ENCODE data around the gene RNU1-3.
"Not testable (repeated sequence)": the region's sequence is repeated elsewhere in the genome, so short reads cannot be mapped to it uniquely, and the experiment has no call there.

GRCh38 chr1:16696507-16697150 is 29.9 kb upstream of the RNU1-3 start:
- TF ChIP-seq, protein P1, sequence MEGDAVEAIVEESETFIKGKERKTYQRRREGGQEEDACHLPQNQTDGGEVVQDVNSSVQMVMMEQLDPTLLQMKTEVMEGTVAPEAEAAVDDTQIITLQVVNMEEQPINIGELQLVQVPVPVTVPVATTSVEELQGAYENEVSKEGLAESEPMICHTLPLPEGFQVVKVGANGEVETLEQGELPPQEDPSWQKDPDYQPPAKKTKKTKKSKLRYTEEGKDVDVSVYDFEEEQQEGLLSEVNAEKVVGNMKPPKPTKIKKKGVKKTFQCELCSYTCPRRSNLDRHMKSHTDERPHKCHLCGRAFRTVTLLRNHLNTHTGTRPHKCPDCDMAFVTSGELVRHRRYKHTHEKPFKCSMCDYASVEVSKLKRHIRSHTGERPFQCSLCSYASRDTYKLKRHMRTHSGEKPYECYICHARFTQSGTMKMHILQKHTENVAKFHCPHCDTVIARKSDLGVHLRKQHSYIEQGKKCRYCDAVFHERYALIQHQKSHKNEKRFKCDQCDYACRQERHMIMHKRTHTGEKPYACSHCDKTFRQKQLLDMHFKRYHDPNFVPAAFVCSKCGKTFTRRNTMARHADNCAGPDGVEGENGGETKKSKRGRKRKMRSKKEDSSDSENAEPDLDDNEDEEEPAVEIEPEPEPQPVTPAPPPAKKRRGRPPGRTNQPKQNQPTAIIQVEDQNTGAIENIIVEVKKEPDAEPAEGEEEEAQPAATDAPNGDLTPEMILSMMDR (optimal IDR thresholded peaks at IDR 0.05 in 1 of 3, IDR thresholded peaks at IDR 0.05 in 1 of 3, conservative IDR thresholded peaks at IDR 0.05 in 1 of 3; ENCODE audit: extremely low read depth in 1 of 3, insufficient read depth in 2 of 3, low read length in 3 of 3): not testable (repeated sequence)
- TF ChIP-seq EZH2 (IDR thresholded peaks at IDR 0.05; ENCODE audit: low read length): not testable (repeated sequence)
